Neural cell (in vitro differentiated cells): ENCODE measurements around the gene IMMP2L. TPM values are rescaled to one million over a fixed set of nuclear protein-coding genes. Genes with fewer than 3 reads are reported as not detected.

ENCODE experiments used
- H2AFZ ChIP-seq: fragments of 200-600, 300-800 bp; sonication (generic), shearing (Covaris generic); 2 replicates; pipeline ENCODE4 v1.6.0; 2014; ENCODE audit warnings: low read depth, mild to moderate bottlenecking, antibody characterized with exemption, low read length, moderate library complexity
- H3F3A ChIP-seq: fragments of 200-600 bp; shearing (Covaris generic); 2 replicates; pipeline ENCODE4 v1.6.1; 2016; ENCODE audit warnings: mild to moderate bottlenecking, moderate library complexity, mixed read lengths, antibody characterized with exemption, low read length; ENCODE audit not compliant: insufficient read depth, poor library complexity, severe bottlenecking
- H3K27ac ChIP-seq: fragments of 200-600, 300-800 bp; sonication (generic), shearing (Covaris generic); 2 replicates; pipeline ENCODE4 v1.5.1; 2014; ENCODE audit warnings: mild to moderate bottlenecking, low read length, moderate library complexity
- H3K27me3 ChIP-seq: fragments of 300-800, 200-600 bp; sonication (generic), shearing (Covaris generic); 2 replicates; pipeline ENCODE4 v1.6.0; 2014; ENCODE audit warnings: mild to moderate bottlenecking, low read depth, low read length, moderate library complexity; ENCODE audit not compliant: insufficient read depth
- H3K36me3 ChIP-seq: fragments of 300-800, 200-600 bp; sonication (generic), shearing (Covaris generic); 2 replicates; pipeline ENCODE4 v1.5.1; 2014; ENCODE audit warnings: mild to moderate bottlenecking, antibody characterized with exemption, low read length, moderate library complexity; ENCODE audit not compliant: insufficient read depth
- H3K4me2 ChIP-seq: fragments of 300-800, 200-600 bp; sonication (generic), shearing (Covaris generic); 2 replicates; pipeline ENCODE4 v1.6.0; 2014; ENCODE audit warnings: mild to moderate bottlenecking, low read length
- H3K4me3 ChIP-seq: fragments of 300-800, 200-600 bp; sonication (generic), shearing (Covaris generic); 2 replicates; pipeline ENCODE4 v1.5.1; 2014; ENCODE audit warnings: mild to moderate bottlenecking, low read length, moderate library complexity
- H3K79me2 ChIP-seq: fragments of 200-600 bp; shearing (Covaris generic); replicated peaks from 2 replicates; pipeline ENCODE4 v1.6.0; 2014; ENCODE audit warnings: mild to moderate bottlenecking, low read length, moderate library complexity; ENCODE audit not compliant: insufficient read depth
- H3K9ac ChIP-seq: fragments of 300-800, 200-600 bp; sonication (generic), shearing (Covaris generic); 2 replicates; pipeline ENCODE4 v1.6.1; 2016; ENCODE audit warnings: mild to moderate bottlenecking, low read length, mixed read lengths
- H3K9me2 ChIP-seq: fragments of 200-600 bp; shearing (Covaris generic); 2 replicates; pipeline ENCODE4 v1.6.1; 2016; ENCODE audit warnings: mild to moderate bottlenecking, low read length, mixed read lengths; ENCODE audit not compliant: insufficient read depth
- H3K9me3 ChIP-seq: fragments of 200-600, 300-800 bp; sonication (generic), shearing (Covaris generic); 2 replicates; pipeline ENCODE4 v1.6.1; 2016; ENCODE audit warnings: mild to moderate bottlenecking, mixed run types, low read length, moderate library complexity, mixed read lengths
- H4K20me1 ChIP-seq: fragments of 200-600 bp; shearing (Covaris generic); 2 replicates; pipeline ENCODE4 v1.6.1; 2016; ENCODE audit warnings: mild to moderate bottlenecking, mixed run types; ENCODE audit not compliant: insufficient read depth
- CTCF ChIP-seq: fragments of 450-650 bp; IDR thresholded peaks from 2 replicates; pipeline ENCODE4 v1.5.1; 2014; ENCODE audit warnings: antibody characterized with exemption, mild to moderate bottlenecking, moderate library complexity; ENCODE audit not compliant: poor library complexity, severe bottlenecking
- EP300 ChIP-seq: fragments of 450-650 bp; conservative IDR thresholded peaks from 2 replicates; pipeline ENCODE4 v1.6.1; 2014; ENCODE audit warnings: antibody characterized with exemption, mild to moderate bottlenecking, moderate library complexity; ENCODE audit not compliant: poor library complexity, severe bottlenecking
- EZH2 ChIP-seq: fragments of 200-600, 300-800 bp; shearing (Covaris generic), sonication (generic); IDR thresholded peaks from 2 replicates; pipeline ENCODE4 v1.6.1; 2014; ENCODE audit warnings: antibody characterized with exemption, low read length, borderline replicate concordance, mild to moderate bottlenecking; ENCODE audit not compliant: insufficient read depth, poor library complexity, severe bottlenecking
- MXI1 ChIP-seq: fragments of 450-650 bp; conservative IDR thresholded peaks from 2 replicates; pipeline ENCODE4 v1.6.1; 2014; ENCODE audit warnings: antibody characterized with exemption, mild to moderate bottlenecking; ENCODE audit not compliant: poor library complexity, severe bottlenecking
- POLR2AphosphoS5 ChIP-seq: IDR thresholded peaks from 2 replicates; pipeline ENCODE4 v1.6.1; 2012
- RAD21 ChIP-seq: fragments of 450-650 bp; conservative IDR thresholded peaks from 2 replicates; pipeline ENCODE4 v1.6.1; 2014; ENCODE audit warnings: antibody characterized with exemption, mild to moderate bottlenecking, moderate library complexity
- REST ChIP-seq: IDR thresholded peaks from 2 replicates; pipeline ENCODE4 v1.6.1; 2012; ENCODE audit warnings: borderline replicate concordance
- SMC3 ChIP-seq: fragments of 450-650 bp; conservative IDR thresholded peaks from 2 replicates; pipeline ENCODE4 v1.6.1; 2014; ENCODE audit warnings: antibody characterized with exemption, mild to moderate bottlenecking, moderate library complexity; ENCODE audit not compliant: poor library complexity
- TAF1 ChIP-seq: IDR thresholded peaks from 2 replicates; pipeline ENCODE4 v1.6.1; 2012; ENCODE audit warnings: low read depth
- polyA plus RNA-seq: library from polyadenylated mRNA; depleted of rRNA; stranded (reverse); fragments of >200 nt; gene quantifications from 2 replicates; pipeline ENCODE4 v1.2.3, GENCODE V29; 2014

IMMP2L gene
- polyA plus RNA-seq, 1 donor from 2014 or later, result 9.7 TPM

GRCh38 chr7:111014079-111014478, 548.2 kb downstream of the IMMP2L start:
- no peaks in the 10 kb centered on the region for H3K9me2 ChIP-seq

More at GRCh38 chr7:111014079-111014478, 548.2 kb downstream of the IMMP2L start:
- H2AFZ ChIP-seq, result no peak overlapping the region
- no peak overlapping the region for H3K4me2 ChIP-seq
- no peak overlapping the region for H3K9ac ChIP-seq
- H4K20me1 ChIP-seq, result no peaks in the 10 kb centered on the region
- H3K4me3 ChIP-seq, result no peak overlapping the region
- no peak for TF ChIP-seq EP300
- TF ChIP-seq CTCF, result no peak
- TF ChIP-seq TAF1, result no peak
- TF ChIP-seq POLR2AphosphoS5, result no peak
- TF ChIP-seq RAD21, result no peak
- no peak for TF ChIP-seq REST
- no peak for TF ChIP-seq SMC3
- TF ChIP-seq MXI1, result no peak
- no peak for TF ChIP-seq EZH2
- H3K27me3 ChIP-seq, result no peaks in the 10 kb centered on the region
- no peaks in the 10 kb centered on the region for H3K9me3 ChIP-seq
- H3K27ac ChIP-seq, result no peak overlapping the region
- H3F3A ChIP-seq, result no peaks in the 10 kb centered on the region
- no peaks in the 10 kb centered on the region for H3K79me2 ChIP-seq
- H3K36me3 ChIP-seq, result no peaks in the 10 kb centered on the region
